AG10803 (cell line): ENCODE data around the gene ORMDL2.

Experiments used
- DNase-seq: peaks from one replicate; pipeline ENCODE4 v3.0.0; 2010; ENCODE audit warnings: low read depth
- H3K4me3 ChIP-seq: 2 replicates; pipeline ENCODE4 v1.5.1; 2011; ENCODE audit warnings: mild to moderate bottlenecking, low read length, control low read depth
- TF ChIP-seq, protein P1 (sequence below): conservative IDR thresholded peaks from 2 replicates; pipeline ENCODE4 v1.5.1; 2011; ENCODE audit warnings: mild to moderate bottlenecking, low read length, control low read depth, inconsistent platforms

The ORMDL2 gene

GRCh38 chr12:55845361-55845760 is 27.5 kb downstream of the ORMDL2 start:
- TF ChIP-seq, protein P1, sequence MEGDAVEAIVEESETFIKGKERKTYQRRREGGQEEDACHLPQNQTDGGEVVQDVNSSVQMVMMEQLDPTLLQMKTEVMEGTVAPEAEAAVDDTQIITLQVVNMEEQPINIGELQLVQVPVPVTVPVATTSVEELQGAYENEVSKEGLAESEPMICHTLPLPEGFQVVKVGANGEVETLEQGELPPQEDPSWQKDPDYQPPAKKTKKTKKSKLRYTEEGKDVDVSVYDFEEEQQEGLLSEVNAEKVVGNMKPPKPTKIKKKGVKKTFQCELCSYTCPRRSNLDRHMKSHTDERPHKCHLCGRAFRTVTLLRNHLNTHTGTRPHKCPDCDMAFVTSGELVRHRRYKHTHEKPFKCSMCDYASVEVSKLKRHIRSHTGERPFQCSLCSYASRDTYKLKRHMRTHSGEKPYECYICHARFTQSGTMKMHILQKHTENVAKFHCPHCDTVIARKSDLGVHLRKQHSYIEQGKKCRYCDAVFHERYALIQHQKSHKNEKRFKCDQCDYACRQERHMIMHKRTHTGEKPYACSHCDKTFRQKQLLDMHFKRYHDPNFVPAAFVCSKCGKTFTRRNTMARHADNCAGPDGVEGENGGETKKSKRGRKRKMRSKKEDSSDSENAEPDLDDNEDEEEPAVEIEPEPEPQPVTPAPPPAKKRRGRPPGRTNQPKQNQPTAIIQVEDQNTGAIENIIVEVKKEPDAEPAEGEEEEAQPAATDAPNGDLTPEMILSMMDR = no peak
- DNase-seq = no peak
- H3K4me3 ChIP-seq = no peak overlapping the region

- DNase-seq = no peak
- TF ChIP-seq, protein P1 = no peak
- H3K4me3 ChIP-seq = no peak overlapping the region
Observed at GRCh38 chr12:55845785-55846496, 28.1 kb downstream of the ORMDL2 start.

GRCh38 chr12:55847033-55847432 is 29.2 kb downstream of the ORMDL2 start:
- TF ChIP-seq, protein P1 = no peak
- no peak overlapping the region for H3K4me3 ChIP-seq
- DNase-seq = peak; percentile 81

- peak; percentile 100 for DNase-seq
- TF ChIP-seq, protein P1 = no peak
- H3K4me3 ChIP-seq = peak overlapping the region; percentile 49
Observed at GRCh38 chr12:55847603-55848291, 29.9 kb downstream of the ORMDL2 start.

- TF ChIP-seq, protein P1 = no peak
- DNase-seq = no peak
- H3K4me3 ChIP-seq = no peak overlapping the region
Observed at GRCh38 chr12:55849616-55850343, 31.9 kb downstream of the ORMDL2 start.

DNA sequence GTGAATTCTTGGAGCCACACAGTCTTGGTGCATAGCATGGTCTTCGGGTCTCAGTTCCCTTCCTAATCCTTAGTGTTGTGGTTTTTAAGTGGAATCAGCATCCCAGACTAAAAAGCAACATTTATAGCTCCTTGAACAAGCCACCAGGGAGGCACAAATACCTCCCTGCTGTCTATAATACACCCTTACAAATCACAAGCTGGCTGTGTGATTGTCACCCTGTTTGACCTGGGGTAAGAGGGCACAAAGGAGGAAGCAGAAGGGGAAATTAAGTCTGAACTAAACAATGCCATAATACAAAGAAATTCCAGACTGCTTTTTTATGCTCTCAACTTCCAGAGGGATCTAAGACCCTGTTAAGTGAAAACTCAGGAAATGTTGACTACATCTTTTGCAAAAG is 32.6 kb downstream of the ORMDL2 start:
- TF ChIP-seq, protein P1 = no peak
- H3K4me3 ChIP-seq = no peak overlapping the region
- DNase-seq = no peak
